G401 (cell line): ENCODE results near the gene PDZD2. TPM values are rescaled to one million over a fixed set of nuclear protein-coding genes. Genes with fewer than 3 reads are reported as not detected.

Experiments
- DNase-seq: peaks from one replicate; pipeline ENCODE4 v3.0.0-alpha.2; 2015; ENCODE audit warnings: low spot score
- in situ Hi-C: cut with HindIII; loops from 2 replicates; pipeline ENCODE4 v1.10.0; 2016; ENCODE audit warnings: low sequenced_read_pairs, mixed read lengths
- total RNA-seq: library from RNA; depleted of rRNA; stranded (reverse); fragments of >200 nt; shearing (Covaris generic); gene quantifications from 2 replicates; pipeline ENCODE4 v1.2.3, GENCODE V29; 2014

The PDZD2 gene
- total RNA-seq, 1 experiment from 2014 or later = 9.3 TPM

DNA sequence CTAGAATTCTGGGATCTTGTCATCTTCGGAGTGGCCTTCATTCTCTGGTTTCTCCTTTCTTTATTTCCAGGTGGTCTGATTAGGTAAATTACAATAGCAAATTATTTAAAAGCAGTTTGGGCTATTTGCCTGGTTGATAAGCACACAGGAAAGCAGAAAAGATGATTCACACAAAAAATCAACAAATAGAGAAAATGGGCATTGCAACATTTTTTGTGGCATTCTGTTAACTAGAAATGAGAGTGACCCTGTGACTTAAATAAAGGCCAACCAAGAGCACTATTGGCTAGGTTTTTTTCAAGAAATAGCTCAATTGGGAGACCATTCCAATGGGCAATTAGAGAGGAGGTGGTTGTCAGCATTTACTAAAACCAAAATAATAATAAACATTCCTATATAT is 6.5 kb upstream of the PDZD2 start:
- in situ Hi-C loops = no loop called here
- no peak for DNase-seq

DNA sequence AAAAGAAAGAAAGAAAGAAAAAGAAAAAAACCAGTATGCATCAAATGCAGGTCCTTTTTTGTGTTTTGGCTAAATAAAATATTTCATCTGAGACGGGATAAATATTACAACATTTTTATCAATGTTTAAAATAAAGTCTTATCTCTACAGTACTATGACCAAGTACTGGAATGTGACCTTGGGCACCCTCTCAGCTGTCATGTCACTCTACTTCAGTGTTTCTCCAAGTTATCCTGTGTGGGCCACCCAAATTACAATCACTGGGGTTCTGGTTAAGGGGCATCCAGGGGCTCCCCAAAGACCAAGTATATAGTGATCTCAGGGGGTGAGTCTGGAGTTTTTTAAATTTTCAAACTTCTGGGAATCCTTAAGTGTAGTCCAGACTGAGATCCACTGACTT is 3.5 kb upstream of the PDZD2 start:
- DNase-seq = no peak
- in situ Hi-C loops = no loop called here

DNA sequence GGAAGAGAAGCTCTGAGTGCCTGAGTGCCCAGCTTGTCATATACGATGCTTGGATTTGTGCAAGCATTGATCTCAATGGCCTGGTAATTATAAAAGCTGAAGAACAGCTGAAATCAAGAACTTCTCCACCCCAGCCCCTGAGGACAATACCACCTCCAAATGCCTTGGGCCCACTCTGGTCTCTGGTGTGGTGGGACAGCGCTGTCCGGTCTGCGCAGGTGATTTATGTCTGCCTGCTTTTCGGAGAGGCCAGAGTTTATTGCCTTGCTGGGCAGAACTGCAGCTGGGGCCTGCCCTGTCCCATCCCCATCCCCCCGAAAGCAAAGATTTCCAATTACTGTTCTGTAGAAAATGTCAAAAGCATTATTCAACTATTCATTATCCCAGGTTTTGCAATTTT is 1.1 kb upstream of the PDZD2 start:
- no peak for DNase-seq
- in situ Hi-C loops = no loop called here

DNA sequence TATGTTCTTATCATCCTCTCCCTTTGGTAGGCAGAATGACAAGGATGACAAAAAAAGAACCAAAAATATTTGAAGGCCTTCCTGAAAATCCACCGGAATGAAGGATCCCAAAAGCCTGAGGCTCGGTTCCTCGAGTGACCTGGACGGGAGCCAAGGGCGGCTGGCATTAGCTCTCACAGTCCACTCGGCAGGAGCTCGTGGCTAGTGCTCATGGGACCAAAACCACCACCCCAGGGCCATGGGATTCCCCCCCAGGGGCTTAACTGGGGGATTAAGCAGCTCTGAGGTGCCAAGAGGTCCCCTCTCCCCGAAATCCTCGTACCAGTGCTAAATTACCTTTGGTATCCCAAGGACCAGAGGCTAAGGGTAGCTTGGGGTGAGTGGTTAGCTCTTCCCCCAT is 586 bp upstream of the PDZD2 start:
- peak; percentile 20 for DNase-seq

GRCh38 chr5:31639481-31640411 is 815 bp downstream of the PDZD2 start:
- in situ Hi-C loops = no loop called here
- DNase-seq = peak; percentile 14

More for the DNA sequence above, 586 bp upstream of the PDZD2 start:
- in situ Hi-C loops = no loop called here

DNA sequence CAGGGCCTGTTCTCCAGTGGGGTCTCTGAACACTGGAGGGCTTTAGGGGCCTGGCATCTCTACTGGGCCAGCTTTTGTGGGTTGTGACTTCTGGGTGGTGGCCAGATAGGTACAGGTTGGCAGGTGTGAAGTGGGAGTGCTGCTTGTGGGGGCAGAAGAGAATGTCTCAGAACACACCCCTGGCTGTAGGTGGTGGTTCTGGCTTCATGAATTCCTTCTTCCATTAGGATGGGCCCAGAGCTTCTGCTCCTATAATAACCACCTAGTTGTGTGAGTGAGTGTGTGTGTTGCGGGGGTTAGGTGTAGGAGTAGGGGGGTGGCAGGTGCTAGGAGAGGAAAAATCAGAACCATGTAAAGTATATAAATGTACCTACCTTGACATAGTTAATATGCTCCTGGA is 1.6 kb downstream of the PDZD2 start:
- no peak for DNase-seq
- in situ Hi-C loops = no loop called here

DNA sequence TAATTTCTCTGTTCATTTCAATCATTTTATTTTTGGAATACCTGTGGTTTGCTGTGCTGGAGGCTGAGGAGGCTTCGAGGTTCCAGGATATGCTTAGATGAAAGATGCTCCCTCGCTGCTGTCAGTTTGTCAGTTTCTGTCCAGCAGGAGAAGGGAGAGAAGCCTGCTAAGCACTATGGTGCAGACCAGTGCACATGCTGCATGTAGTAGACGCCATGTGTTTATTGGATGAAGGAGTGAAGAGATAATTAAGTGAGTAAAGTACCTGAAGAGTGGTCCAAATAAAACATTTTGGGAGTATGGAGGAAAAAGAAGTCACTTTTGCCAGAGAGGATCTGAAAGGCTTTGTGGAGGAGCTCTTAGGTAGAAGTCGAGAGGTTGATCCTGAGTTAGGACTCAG is 2.1 kb downstream of the PDZD2 start:
- DNase-seq = no peak
- in situ Hi-C loops = no loop called here

DNA sequence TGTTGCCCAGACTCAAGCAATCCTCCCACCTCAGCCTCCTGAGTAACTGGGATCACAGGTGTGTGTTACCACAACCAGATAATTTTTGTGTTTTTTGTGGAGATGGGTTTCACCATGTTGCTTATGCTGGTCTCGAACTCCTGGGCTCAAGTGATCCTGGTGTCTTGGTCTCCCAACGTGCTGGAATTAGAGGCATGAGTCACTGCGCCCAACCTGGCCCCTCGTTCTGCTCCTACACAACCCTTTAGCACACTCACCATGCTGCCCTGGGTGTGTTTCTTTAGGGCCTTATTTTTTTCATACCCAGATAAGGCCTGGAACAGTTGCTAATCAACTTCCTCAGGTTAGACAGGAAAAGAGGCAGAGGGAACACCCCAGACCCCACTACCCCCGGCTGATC is 2.6 kb downstream of the PDZD2 start:
- in situ Hi-C loops = no loop called here

DNA sequence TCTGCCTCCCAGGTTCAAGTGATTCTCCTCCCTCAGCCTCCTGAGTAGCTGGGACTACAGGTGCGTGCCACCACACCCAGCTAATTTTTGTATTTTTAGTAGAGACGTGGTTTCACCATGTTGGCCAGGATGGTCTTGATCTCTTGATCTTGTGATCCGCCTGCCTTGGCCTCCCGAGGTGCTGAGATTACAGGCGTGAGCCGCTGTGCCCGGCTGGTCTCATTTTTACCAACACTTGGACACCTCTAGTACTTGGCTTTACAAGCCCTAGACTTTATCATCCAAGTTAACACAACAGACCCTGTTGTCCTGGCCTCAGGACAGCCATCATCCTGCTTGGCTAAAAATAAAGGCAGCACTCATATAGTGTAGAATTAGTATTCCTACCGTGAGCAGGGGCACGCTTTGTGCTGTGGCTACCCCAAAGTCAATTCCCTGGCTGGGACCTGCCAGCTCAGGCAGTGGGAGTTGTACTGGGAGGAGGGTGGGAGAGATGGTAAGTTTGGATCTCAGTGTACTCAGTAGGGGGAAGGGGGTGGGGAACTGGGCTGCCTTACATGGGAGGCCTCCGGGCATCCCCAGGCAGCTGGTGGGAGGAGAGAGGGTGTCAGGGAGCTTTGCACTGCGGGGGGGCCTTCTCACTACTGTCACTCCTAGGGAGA is 6.6 kb downstream of the PDZD2 start:
- in situ Hi-C loops = no loop called here
- DNase-seq = no peak

More for the DNA sequence above, 2.6 kb downstream of the PDZD2 start:
- DNase-seq = no peak

- DNase-seq = no peak
- in situ Hi-C loops = no loop called here
Observed at GRCh38 chr5:31648326-31648725, 9.4 kb downstream of the PDZD2 start.

- in situ Hi-C loops = no loop called here
- no peak for DNase-seq
Observed at GRCh38 chr5:31651241-31651640, 12.3 kb downstream of the PDZD2 start.

- no peak for DNase-seq
- in situ Hi-C loops = no loop called here
Observed at GRCh38 chr5:31655491-31655890, 16.6 kb downstream of the PDZD2 start.

DNA sequence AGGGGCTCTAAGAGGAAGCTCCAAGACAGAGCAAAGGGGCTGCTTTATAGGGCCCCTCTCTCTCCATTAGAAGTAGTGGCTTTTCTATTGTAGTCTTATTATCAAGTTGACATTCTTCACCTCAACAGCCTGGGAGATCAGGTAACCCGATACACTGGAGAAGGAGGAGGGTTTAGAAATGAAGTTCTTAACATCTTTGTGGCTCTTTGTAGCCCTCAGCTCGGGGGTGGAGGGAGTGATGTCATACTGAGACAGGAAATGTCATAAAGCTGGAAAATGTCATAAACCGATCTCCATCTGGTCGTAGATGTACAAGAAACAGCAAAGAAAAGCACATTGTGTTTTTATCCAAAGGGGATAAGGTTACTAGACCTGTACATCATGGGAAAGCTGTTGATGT is 17.9 kb downstream of the PDZD2 start:
- DNase-seq = no peak
- in situ Hi-C loops = no loop called here

DNA sequence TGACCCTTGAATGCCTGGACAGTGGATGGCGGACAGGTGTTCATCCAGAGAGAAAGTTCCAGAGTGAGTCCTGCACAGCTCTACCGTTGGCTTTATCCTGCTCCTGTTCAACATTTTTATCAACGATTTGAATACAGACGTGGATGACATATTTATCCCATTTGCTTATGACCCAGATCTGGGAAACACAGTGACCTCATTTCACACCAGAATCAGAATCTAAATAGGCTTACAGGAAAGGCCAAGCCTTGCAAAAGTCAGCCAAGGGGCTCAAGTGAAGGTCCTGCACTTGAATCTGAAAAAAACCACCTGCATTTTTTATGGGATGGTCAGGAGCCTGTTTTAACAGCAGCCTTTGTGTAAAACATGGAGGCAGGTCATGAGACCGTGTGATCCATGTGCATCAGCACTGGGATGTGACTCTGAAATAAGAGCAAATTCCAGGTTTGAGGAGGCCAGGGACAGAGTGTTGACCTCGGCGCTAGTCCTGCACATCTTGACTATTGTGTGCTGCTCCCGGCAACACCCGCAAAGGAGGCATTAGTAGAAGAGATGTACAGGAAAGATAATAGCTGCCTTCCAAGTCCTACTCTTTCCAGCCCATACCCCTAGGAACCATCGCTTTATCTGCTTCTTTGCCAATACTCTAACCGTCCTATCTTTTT is 18.5 kb downstream of the PDZD2 start:
- in situ Hi-C loops = no loop called here
- DNase-seq = no peak

DNA sequence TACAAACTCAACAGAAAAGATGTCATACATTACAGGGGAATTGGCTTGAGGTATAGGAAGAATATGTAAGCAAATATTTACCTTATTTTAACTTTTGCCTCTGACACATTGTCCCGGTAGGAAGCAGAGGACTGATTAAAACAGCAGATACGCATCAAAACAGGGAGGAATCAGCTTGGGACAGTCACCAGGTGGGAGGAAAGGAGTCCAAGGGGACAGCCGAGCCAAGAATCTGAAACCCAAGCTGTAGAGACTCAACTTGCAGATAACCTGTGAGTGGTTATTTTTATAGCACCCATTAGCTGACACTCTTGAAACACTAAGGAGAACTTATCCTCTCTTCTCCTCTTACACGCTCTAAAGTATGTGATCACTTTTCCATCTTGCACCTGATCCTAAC is 22.3 kb downstream of the PDZD2 start:
- in situ Hi-C loops = no loop called here
- DNase-seq = no peak

GRCh38 chr5:31663519-31663918 is 24.6 kb downstream of the PDZD2 start:
- no peak for DNase-seq
- in situ Hi-C loops = no loop called here

GRCh38 chr5:31664566-31664965 is 25.6 kb downstream of the PDZD2 start:
- DNase-seq = peak; percentile 27
- in situ Hi-C loops = no loop called here

GRCh38 chr5:31671339-31671741 is 32.4 kb downstream of the PDZD2 start:
- in situ Hi-C loops = no loop called here
- DNase-seq = peak; percentile 67

- in situ Hi-C loops = no loop called here
- DNase-seq = no peak
Observed at GRCh38 chr5:31674371-31674951, 35.5 kb downstream of the PDZD2 start.

GRCh38 chr5:31675472-31675871 is 36.5 kb downstream of the PDZD2 start:
- in situ Hi-C loops = no loop called here
- no peak for DNase-seq
